ENCODE results near the gene SLC37A4. TPM values are rescaled to one million over a fixed set of nuclear protein-coding genes. Genes with fewer than 3 reads are reported as not detected.

The SLC37A4 gene
- total and polyA plus RNA-seq, 2 of the 13 experiments (the other 11 are each of a cell fraction or from before 2014, with no cell fraction given): 43.0 to 56.1 TPM

DNA sequence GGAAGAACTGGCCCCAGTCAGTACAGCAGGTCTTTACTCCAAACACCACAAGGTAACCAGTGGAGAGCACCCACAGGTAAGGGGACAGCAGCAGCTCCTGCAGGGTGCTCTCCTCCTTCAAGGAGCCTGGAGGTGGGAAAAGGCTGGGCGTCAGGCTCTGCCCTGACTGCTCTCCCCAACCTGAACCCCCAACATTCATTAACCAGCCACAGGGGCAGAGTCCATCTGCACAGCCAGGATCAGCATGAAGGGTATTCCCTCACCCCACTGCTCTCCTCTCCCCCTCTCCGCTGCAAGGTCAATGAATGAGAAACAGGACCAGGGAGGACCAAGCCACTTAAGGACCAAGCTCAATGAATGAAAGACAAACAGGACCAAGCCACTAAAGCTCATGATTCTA lies 3.7 kb downstream of the SLC37A4 start (continued):
- TF ChIP-seq, protein P1, sequence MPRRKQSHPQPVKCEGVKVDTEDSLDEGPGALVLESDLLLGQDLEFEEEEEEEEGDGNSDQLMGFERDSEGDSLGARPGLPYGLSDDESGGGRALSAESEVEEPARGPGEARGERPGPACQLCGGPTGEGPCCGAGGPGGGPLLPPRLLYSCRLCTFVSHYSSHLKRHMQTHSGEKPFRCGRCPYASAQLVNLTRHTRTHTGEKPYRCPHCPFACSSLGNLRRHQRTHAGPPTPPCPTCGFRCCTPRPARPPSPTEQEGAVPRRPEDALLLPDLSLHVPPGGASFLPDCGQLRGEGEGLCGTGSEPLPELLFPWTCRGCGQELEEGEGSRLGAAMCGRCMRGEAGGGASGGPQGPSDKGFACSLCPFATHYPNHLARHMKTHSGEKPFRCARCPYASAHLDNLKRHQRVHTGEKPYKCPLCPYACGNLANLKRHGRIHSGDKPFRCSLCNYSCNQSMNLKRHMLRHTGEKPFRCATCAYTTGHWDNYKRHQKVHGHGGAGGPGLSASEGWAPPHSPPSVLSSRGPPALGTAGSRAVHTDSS (CRISPR knock-in tag; conservative IDR thresholded peaks at IDR 0.05): no peak
- TF ChIP-seq EP300 (IDR thresholded peaks at IDR 0.05; ENCODE audit: low read depth in 2 of 2, low read length in 2 of 2) (peak in 1 of 2 experiments; percentile 31; a peak in 1 of 4 replicates), EP300 (CRISPR knock-in tag; IDR thresholded peaks at IDR 0.05; ENCODE audit: borderline replicate concordance) (peak; percentile 19; the same call in 1 of the 2 replicates), RXRB (CRISPR knock-in tag; IDR thresholded peaks at IDR 0.05; ENCODE audit: borderline replicate concordance) (peak; percentile 28; the same call in 1 of the 2 replicates), RXRA (CRISPR knock-in tag; IDR thresholded peaks at IDR 0.05) (0 out of 2 replicates have a peak, but pooled peaks have one; percentile 16), KDM6A (CRISPR knock-in tag; IDR thresholded peaks at IDR 0.05; ENCODE audit: low read depth) (0 out of 2 replicates have a peak, but pooled peaks have one; percentile 23), RELA (CRISPR knock-in tag; IDR thresholded peaks at IDR 0.05) (no peak), ZNF256 (CRISPR knock-in tag; conservative IDR thresholded peaks at IDR 0.05) (no peak), IRF2 (CRISPR knock-in tag; IDR thresholded peaks at IDR 0.05) (no peak), GATA4 (IDR thresholded peaks at IDR 0.05; ENCODE audit: borderline replicate concordance, low read depth) (no peak), CHD4 (IDR thresholded peaks at IDR 0.05; ENCODE audit: borderline replicate concordance, low read length) (no peak), ARID2 (CRISPR knock-in tag; IDR thresholded peaks at IDR 0.05; ENCODE audit: borderline replicate concordance) (no peak)
- TF ChIP-seq, protein P2, sequence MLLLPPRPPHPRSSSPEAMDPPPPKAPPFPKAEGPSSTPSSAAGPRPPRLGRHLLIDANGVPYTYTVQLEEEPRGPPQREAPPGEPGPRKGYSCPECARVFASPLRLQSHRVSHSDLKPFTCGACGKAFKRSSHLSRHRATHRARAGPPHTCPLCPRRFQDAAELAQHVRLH (CRISPR knock-in tag; IDR thresholded peaks at IDR 0.05; ENCODE audit: borderline replicate concordance, low read depth): no peak
- TF ChIP-seq, protein P3, sequence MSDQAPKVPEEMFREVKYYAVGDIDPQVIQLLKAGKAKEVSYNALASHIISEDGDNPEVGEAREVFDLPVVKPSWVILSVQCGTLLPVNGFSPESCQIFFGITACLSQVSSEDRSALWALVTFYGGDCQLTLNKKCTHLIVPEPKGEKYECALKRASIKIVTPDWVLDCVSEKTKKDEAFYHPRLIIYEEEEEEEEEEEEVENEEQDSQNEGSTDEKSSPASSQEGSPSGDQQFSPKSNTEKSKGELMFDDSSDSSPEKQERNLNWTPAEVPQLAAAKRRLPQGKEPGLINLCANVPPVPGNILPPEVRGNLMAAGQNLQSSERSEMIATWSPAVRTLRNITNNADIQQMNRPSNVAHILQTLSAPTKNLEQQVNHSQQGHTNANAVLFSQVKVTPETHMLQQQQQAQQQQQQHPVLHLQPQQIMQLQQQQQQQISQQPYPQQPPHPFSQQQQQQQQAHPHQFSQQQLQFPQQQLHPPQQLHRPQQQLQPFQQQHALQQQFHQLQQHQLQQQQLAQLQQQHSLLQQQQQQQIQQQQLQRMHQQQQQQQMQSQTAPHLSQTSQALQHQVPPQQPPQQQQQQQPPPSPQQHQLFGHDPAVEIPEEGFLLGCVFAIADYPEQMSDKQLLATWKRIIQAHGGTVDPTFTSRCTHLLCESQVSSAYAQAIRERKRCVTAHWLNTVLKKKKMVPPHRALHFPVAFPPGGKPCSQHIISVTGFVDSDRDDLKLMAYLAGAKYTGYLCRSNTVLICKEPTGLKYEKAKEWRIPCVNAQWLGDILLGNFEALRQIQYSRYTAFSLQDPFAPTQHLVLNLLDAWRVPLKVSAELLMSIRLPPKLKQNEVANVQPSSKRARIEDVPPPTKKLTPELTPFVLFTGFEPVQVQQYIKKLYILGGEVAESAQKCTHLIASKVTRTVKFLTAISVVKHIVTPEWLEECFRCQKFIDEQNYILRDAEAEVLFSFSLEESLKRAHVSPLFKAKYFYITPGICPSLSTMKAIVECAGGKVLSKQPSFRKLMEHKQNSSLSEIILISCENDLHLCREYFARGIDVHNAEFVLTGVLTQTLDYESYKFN (CRISPR knock-in tag; conservative IDR thresholded peaks at IDR 0.05): peak; percentile 81
- TF ChIP-seq, protein P4, sequence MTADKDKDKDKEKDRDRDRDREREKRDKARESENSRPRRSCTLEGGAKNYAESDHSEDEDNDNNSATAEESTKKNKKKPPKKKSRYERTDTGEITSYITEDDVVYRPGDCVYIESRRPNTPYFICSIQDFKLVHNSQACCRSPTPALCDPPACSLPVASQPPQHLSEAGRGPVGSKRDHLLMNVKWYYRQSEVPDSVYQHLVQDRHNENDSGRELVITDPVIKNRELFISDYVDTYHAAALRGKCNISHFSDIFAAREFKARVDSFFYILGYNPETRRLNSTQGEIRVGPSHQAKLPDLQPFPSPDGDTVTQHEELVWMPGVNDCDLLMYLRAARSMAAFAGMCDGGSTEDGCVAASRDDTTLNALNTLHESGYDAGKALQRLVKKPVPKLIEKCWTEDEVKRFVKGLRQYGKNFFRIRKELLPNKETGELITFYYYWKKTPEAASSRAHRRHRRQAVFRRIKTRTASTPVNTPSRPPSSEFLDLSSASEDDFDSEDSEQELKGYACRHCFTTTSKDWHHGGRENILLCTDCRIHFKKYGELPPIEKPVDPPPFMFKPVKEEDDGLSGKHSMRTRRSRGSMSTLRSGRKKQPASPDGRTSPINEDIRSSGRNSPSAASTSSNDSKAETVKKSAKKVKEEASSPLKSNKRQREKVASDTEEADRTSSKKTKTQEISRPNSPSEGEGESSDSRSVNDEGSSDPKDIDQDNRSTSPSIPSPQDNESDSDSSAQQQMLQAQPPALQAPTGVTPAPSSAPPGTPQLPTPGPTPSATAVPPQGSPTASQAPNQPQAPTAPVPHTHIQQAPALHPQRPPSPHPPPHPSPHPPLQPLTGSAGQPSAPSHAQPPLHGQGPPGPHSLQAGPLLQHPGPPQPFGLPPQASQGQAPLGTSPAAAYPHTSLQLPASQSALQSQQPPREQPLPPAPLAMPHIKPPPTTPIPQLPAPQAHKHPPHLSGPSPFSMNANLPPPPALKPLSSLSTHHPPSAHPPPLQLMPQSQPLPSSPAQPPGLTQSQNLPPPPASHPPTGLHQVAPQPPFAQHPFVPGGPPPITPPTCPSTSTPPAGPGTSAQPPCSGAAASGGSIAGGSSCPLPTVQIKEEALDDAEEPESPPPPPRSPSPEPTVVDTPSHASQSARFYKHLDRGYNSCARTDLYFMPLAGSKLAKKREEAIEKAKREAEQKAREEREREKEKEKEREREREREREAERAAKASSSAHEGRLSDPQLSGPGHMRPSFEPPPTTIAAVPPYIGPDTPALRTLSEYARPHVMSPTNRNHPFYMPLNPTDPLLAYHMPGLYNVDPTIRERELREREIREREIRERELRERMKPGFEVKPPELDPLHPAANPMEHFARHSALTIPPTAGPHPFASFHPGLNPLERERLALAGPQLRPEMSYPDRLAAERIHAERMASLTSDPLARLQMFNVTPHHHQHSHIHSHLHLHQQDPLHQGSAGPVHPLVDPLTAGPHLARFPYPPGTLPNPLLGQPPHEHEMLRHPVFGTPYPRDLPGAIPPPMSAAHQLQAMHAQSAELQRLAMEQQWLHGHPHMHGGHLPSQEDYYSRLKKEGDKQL (CRISPR knock-in tag; IDR thresholded peaks at IDR 0.05; ENCODE audit: low read depth): no peak
- TF ChIP-seq, protein P5, sequence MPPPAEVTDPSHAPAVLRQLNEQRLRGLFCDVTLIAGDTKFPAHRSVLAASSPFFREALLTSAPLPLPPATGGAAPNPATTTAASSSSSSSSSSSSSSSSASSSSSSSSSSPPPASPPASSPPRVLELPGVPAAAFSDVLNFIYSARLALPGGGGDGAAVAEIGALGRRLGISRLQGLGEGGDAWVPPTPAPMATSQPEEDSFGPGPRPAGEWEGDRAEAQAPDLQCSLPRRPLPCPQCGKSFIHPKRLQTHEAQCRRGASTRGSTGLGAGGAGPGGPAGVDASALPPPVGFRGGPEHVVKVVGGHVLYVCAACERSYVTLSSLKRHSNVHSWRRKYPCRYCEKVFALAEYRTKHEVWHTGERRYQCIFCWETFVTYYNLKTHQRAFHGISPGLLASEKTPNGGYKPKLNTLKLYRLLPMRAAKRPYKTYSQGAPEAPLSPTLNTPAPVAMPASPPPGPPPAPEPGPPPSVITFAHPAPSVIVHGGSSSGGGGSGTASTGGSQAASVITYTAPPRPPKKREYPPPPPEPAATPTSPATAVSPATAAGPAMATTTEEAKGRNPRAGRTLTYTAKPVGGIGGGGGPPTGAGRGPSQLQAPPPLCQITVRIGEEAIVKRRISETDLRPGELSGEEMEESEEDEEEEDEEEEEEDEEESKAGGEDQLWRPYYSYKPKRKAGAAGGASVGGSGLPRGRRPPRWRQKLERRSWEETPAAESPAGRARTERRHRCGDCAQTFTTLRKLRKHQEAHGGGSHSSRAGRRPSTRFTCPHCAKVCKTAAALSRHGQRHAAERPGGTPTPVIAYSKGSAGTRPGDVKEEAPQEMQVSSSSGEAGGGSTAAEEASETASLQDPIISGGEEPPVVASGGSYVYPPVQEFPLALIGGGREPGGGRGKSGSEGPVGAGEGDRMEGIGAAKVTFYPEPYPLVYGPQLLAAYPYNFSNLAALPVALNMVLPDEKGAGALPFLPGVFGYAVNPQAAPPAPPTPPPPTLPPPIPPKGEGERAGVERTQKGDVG (CRISPR knock-in tag; IDR thresholded peaks at IDR 0.05; ENCODE audit: borderline replicate concordance): no peak

Measured in HepG2 (cell line).